ENCODE data around the gene ZRANB1. TPM values are rescaled to one million over a fixed set of nuclear protein-coding genes. Genes with fewer than 3 reads are reported as not detected.
"Not testable (repeated sequence)": the region's sequence is repeated elsewhere in the genome, so short reads cannot be mapped to it uniquely, and the experiment has no call there.

ZRANB1 gene
- total RNA-seq, 1 donor from 2014 or later: 18.7 TPM

DNA sequence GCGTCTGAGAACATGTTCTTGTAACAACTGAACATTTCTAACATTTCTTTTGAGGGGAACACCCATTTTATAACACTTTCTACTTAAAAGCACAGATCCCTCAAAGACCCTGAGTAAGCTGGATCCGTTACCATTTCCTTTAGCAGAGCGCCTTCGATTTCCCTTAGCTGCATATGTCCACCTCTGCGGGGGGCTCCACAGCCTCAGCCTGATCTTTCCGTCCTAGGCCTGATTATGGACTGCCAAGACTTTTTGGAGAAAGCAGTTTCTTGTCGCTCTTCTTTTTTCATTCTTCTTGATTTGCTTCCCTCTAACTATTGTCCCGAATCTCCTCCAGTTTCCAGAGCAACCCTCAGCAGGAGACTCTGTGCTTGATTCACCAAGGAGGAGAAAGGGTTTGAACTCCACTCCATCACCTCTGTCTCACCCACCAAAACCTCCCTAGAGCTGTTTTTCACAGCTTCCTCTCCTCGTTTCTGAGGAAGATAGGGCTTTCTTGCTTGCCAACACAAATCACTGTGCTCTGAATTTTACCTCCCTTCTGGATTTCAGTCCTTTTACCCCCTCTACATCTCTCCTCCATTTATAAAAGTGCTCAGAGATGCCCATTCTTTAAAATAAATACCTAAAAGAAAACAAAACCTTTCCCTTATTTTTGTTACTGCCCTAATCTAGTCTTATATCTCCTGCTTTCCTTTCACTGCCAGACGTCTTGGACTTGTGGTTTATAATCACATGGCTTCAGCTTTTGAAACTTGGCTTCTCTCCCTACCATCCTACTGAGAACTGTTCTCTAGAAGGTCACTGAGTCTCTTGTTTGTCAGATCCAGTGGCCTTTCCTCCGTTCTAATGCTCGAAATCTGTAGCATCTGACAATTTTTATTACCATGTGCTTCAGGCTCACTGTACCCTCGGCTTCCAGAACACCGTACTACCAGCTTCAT, 30.5 kb upstream of the ZRANB1 start:
- Histone ChIP-seq H3K27ac (peak overlapping the region; percentile 65), H3K4me1 (peaks cover 27% of the 10 kb centered on the region), H3K4me3 (no peak overlapping the region), H3K36me3 (no peaks in the 10 kb centered on the region), H3K9me3 (no peaks in the 10 kb centered on the region), H3K27me3 (ENCODE audit: low read depth) (no peaks in the 10 kb centered on the region)
- no peak for DNase-seq
- no peak for ATAC-seq
- TF ChIP-seq, protein P1, sequence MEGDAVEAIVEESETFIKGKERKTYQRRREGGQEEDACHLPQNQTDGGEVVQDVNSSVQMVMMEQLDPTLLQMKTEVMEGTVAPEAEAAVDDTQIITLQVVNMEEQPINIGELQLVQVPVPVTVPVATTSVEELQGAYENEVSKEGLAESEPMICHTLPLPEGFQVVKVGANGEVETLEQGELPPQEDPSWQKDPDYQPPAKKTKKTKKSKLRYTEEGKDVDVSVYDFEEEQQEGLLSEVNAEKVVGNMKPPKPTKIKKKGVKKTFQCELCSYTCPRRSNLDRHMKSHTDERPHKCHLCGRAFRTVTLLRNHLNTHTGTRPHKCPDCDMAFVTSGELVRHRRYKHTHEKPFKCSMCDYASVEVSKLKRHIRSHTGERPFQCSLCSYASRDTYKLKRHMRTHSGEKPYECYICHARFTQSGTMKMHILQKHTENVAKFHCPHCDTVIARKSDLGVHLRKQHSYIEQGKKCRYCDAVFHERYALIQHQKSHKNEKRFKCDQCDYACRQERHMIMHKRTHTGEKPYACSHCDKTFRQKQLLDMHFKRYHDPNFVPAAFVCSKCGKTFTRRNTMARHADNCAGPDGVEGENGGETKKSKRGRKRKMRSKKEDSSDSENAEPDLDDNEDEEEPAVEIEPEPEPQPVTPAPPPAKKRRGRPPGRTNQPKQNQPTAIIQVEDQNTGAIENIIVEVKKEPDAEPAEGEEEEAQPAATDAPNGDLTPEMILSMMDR (IDR thresholded peaks at IDR 0.05): no peak
- intact Hi-C loops (cut with DNase I): no loop called here

DNA sequence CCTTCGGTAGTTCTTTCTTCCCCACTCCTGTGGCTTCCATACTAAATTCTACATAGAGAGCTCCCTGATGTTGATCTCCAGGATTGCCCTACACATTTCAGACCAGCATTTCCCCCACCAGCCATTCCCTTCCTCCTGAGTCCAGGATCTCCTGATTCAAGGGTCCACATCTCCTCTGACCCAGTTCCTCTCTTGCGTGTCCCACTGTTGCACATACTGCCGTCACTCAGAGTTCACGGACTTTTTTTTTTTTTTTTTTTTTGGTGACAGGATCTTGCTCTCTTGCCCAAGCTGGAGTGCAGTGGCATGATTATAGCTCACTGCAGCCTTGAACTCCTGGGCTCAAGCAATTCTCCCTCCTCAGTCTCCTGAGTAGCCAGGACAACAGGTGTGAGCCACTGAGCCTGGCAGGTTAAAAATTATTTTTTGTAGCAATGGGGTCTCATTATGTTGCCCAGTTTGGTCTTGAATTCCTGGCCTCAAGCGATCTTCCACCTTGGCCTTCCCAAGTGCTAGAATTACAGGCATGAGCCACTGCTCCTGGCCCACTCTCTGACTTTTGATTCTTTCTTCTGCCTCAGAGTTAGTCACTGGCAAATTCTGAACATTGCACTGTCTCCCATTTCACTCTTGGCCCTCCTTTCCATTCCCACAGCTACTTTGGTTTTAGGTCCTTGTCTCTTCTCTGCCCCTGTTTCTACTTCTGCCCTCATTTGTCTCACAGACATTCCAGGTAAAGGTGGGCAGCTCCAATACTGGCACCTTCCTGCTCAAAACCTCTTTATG, 29.6 kb upstream of the ZRANB1 start:
- Histone ChIP-seq H3K27me3 (ENCODE audit: low read depth) (no peaks in the 10 kb centered on the region), H3K27ac (peak overlapping the region; percentile 65), H3K4me1 (peaks cover 27% of the 10 kb centered on the region), H3K36me3 (no peaks in the 10 kb centered on the region), H3K4me3 (no peak overlapping the region), H3K9me3 (no peaks in the 10 kb centered on the region)
- intact Hi-C loops (cut with DNase I): no loop called here
- TF ChIP-seq, protein P1 (IDR thresholded peaks at IDR 0.05): no peak
- no peak for ATAC-seq
- no peak for DNase-seq

DNA sequence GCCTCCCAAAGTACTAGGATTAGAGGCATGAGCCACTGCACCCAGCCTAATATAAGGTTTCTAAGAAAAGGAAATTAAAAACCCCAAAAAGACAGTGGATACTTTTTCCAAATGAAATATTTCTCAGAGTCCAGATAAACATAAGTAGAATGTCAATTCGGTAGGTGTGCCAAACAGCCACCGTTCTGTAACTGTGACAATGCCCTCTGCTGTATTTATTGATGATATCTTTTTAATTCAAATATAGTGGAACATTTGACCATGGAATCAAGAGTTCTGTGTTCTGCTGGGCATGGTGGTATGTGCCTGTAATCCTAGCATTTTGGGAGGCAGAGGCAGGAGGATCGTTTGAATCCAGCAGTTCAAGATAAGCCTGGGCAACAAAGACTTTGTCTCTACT, 28.8 kb upstream of the ZRANB1 start:
- DNase-seq: no peak
- ATAC-seq: no peak
- H3K4me3 ChIP-seq: no peak overlapping the region
- TF ChIP-seq, protein P1 (IDR thresholded peaks at IDR 0.05): no peak
- H3K9me3 ChIP-seq: no peaks in the 10 kb centered on the region
- H3K36me3 ChIP-seq: no peaks in the 10 kb centered on the region
- H3K4me1 ChIP-seq: peaks cover 28% of the 10 kb centered on the region
- H3K27me3 ChIP-seq (ENCODE audit: low read depth): no peaks in the 10 kb centered on the region
- intact Hi-C loops (cut with DNase I): no loop called here
- no peak overlapping the region for H3K27ac ChIP-seq

DNA sequence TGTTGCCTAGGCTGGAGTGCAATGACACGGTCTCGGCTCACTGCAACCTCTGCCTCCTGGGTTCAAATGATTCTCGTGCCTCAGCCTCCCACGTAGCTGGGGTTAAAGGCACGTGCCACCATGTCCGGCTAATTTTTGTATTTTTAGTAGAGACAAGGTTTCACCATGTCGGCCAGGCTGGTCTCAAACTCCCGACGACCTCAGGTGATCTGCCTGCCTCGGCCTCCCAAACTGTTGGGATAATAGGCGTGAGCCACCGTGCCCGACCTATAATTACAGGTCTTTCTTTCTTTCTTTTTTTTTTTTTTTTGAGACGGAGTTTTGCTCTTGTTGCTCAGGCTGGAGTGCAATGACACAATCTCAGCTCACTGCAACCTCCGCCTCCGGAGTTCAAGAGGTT, 27.5 kb upstream of the ZRANB1 start:
- peaks cover 40% of the 10 kb centered on the region for H3K4me1 ChIP-seq
- DNase-seq; H3K27ac ChIP-seq; H3K27me3 ChIP-seq (ENCODE audit: low read depth); H3K4me3 ChIP-seq; intact Hi-C loops (cut with DNase I); ATAC-seq; H3K36me3 ChIP-seq; H3K9me3 ChIP-seq: not testable (repeated sequence)

DNA sequence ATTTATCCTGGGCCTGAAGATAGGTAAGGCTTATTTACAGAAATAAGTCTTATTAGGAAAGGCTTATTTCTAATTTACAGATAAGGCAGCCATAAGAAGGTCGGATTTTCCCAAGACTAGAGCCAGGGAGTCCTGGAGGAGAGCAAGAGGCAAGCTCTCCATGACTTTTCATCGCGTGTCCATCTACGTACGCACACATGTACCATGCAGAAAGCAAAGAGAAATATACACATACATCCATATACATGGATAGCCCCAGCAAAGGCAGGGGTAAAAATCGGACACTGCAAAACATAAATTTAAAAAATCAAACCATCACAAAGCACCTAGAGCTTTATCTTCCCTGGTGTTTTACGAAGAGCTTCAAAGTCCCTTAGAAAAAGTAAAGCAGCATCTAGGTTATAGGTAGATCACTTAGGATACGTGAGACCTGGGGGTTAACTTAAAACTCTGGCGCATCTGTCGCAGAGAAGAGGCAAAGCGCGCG, 25.8 kb upstream of the ZRANB1 start:
- ATAC-seq (peak; percentile 6 to 27), DNase-seq (no peak)
- peak overlapping the region; percentile 81 for H3K4me3 ChIP-seq
- H3K27ac ChIP-seq: peak overlapping the region; percentile 94
- TF ChIP-seq, protein P1 (IDR thresholded peaks at IDR 0.05): no peak
- peaks cover 42% of the 10 kb centered on the region for H3K4me1 ChIP-seq
- intact Hi-C loops (cut with DNase I): no loop called here
- no peaks in the 10 kb centered on the region for H3K9me3 ChIP-seq
- H3K27me3 ChIP-seq (ENCODE audit: low read depth): no peaks in the 10 kb centered on the region
- no peaks in the 10 kb centered on the region for H3K36me3 ChIP-seq

Data from lower lobe of right lung (tissue), 2 donors.